Lung (tissue), 12 donors: ENCODE measurements around the gene GRIK2. TPM values are rescaled to one million over a fixed set of nuclear protein-coding genes. Genes with fewer than 3 reads are reported as not detected.

Source experiments
- ATAC-seq: fragments of 200-7000 bp; cut with Tn5 transposase; one replicate; pipeline ENCODE4 v1.9.1; 2020; ENCODE audit warnings: moderate number of reproducible peaks; ENCODE audit not compliant: insufficient read depth, low FRiP score
- DNase-seq, 3 donors: peaks; one replicate each; pipeline ENCODE4 v3.0.0-alpha.2; 2013 to 2017
- H3K27ac ChIP-seq, 2 donors: one replicate each; pipeline ENCODE4 v1.5.1; 2013; ENCODE audit warnings: mild to moderate bottlenecking in 2 of 2, moderate library complexity in 2 of 2, control low read depth in 1 of 2, inconsistent platforms in 1 of 2, low read depth in 1 of 2, low read length in 1 of 2
- H3K27me3 ChIP-seq, 3 donors: one replicate each; pipeline ENCODE4 v1.5.1; 2013; ENCODE audit warnings: low read length in 2 of 3; ENCODE audit not compliant: control insufficient read depth in 3 of 3, insufficient read depth in 3 of 3
- H3K36me3 ChIP-seq, 4 donors: one replicate each; pipeline ENCODE4 v1.5.1; 2013; ENCODE audit warnings: low read length in 4 of 4, mild to moderate bottlenecking in 1 of 4, moderate library complexity in 1 of 4; ENCODE audit not compliant: control insufficient read depth in 4 of 4, insufficient read depth in 4 of 4
- H3K4me1 ChIP-seq, 5 donors: one replicate each; pipeline ENCODE4 v1.5.1; 2013; ENCODE audit warnings: low read length in 5 of 5, mild to moderate bottlenecking in 2 of 5, moderate library complexity in 1 of 5; ENCODE audit not compliant: control insufficient read depth in 5 of 5, insufficient read depth in 5 of 5
- H3K4me3 ChIP-seq: one replicate; pipeline ENCODE4 v1.5.1; 2013; ENCODE audit warnings: mild to moderate bottlenecking, control low read depth, moderate library complexity
- H3K9ac ChIP-seq, 2 donors: one replicate each; pipeline ENCODE4 v1.5.1; 2013; ENCODE audit warnings: low read length in 2 of 2, control low read depth in 1 of 2; ENCODE audit not compliant: insufficient read depth in 1 of 2
- H3K9me3 ChIP-seq, 4 donors: one replicate each; pipeline ENCODE4 v1.5.1; 2013; ENCODE audit warnings: low read length in 3 of 4, mild to moderate bottlenecking in 1 of 4, moderate library complexity in 1 of 4; ENCODE audit not compliant: control insufficient read depth in 4 of 4, insufficient read depth in 3 of 4
- WGBS, 2 donors: extraction: QIAGEN DNeasy Blood & Tissue Kit; methylation state at CpG; one replicate each; pipeline ENCODE4 v1.1.7; 2013; 5-methylcytosine and 5-hydroxymethylcytosine counted together
- polyA plus RNA-seq, 2 donors: library from polyadenylated mRNA; stranded (reverse); fragments of 200-250 nt; gene quantifications; one replicate each; pipeline ENCODE4 v1.2.1, GENCODE V29; 2013
- total RNA-seq, 2 donors: library from RNA; depleted of rRNA in 1 of 2; stranded (reverse); fragments of >200 nt in 1 of 2; gene quantifications; one replicate each; pipeline ENCODE4 v1.2.1, GENCODE V29; 2014 to 2021
- TF ChIP-seq, protein P1 (sequence below): IDR thresholded peaks from 2 replicates; pipeline ENCODE4 v1.5.1; 2012; ENCODE audit warnings: mild to moderate bottlenecking; ENCODE audit errors: control extremely low read depth, extremely low read depth
- donor health status: control.
- donor health status: control.
- donor health status: Bipolar disorder and iron deficiency.
- donor health status: healthy.
- donor health status: DM: yes; HTN: yes; CAD: no.

The GRIK2 gene
- total and polyA plus RNA-seq, 4 donors: 0.09 to 5.1 (median 0.67) TPM

DNA sequence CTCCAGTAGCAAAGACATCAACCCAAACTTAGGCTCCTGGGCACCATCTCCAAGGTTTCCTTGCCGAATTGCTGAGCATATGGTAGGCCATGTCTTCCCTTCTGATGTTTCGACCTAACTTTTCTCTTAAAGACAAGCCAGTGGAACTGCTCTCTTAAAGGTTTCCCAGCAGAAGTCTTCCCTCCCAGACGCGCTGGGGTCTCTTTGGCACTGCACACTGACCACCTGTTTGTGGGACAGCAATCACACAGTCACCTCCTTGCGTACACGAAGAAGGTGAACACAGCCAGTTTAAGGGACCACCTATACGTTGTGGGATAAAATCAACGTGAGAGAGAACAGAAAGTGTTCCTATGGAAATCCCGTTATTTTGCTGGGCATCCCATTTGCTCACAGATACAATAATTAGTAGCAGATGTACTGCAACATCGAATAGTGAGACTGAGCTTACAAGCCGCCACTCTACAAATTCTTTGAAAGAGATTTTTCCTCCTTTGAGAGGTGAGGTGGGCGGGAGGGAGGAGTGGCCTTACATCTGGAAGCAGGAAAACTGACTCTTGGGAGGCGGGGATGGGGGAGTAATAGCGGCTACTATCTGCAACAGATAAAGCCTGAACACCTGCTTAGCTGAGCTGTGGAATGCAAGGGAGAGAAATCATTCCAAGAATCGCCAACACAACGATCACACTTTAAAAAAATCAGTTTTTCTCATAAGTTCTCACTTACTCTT lies 9.9 kb downstream of the GRIK2 start:
- no peak for ATAC-seq
- H3K27me3 ChIP-seq: peaks cover 23 to 68% (median 62%) of the 10 kb centered on the region in 3 donors
- TF ChIP-seq, protein P1, sequence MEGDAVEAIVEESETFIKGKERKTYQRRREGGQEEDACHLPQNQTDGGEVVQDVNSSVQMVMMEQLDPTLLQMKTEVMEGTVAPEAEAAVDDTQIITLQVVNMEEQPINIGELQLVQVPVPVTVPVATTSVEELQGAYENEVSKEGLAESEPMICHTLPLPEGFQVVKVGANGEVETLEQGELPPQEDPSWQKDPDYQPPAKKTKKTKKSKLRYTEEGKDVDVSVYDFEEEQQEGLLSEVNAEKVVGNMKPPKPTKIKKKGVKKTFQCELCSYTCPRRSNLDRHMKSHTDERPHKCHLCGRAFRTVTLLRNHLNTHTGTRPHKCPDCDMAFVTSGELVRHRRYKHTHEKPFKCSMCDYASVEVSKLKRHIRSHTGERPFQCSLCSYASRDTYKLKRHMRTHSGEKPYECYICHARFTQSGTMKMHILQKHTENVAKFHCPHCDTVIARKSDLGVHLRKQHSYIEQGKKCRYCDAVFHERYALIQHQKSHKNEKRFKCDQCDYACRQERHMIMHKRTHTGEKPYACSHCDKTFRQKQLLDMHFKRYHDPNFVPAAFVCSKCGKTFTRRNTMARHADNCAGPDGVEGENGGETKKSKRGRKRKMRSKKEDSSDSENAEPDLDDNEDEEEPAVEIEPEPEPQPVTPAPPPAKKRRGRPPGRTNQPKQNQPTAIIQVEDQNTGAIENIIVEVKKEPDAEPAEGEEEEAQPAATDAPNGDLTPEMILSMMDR: no peak
- H3K27ac ChIP-seq: no peak overlapping the region
- H3K36me3 ChIP-seq: no peaks in the 10 kb centered on the region
- 9 to 13% methylated on average over 16 of the region's 16 CpGs for WGBS, 2 donors
- no peak for DNase-seq
- H3K4me3 ChIP-seq: no peak overlapping the region
- peaks cover 0 to 7% (median 2%) of the 10 kb centered on the region in 5 donors for H3K4me1 ChIP-seq
- peaks cover 0 to 16% (median 0%) of the 10 kb centered on the region in 4 donors for H3K9me3 ChIP-seq
- H3K9ac ChIP-seq: no peak overlapping the region

DNA sequence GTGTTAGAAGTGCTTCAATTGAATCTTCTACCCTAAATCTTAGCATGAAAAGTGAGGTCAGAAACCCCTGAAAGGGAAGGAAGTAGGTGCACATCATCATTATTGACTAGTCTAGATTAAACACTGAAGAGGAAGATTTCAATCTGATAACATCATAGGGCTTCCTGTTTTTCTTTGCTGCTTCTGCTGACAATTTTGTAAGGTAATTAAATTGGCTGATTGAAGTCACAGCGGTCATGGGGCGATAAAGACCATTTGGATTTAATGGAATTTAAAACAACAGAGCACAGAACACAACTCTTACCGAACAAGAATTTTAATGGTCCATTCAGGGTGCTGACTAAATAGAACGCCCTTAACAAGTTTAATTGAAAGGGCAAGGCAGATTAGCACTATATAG lies 11.3 kb downstream of the GRIK2 start:
- DNase-seq: no peak
- no peaks in the 10 kb centered on the region for H3K36me3 ChIP-seq
- peaks cover 0 to 7% (median 0%) of the 10 kb centered on the region in 5 donors for H3K4me1 ChIP-seq
- peaks cover 19 to 58% (median 49%) of the 10 kb centered on the region in 3 donors for H3K27me3 ChIP-seq
- H3K4me3 ChIP-seq: no peak overlapping the region
- ATAC-seq: no peak
- WGBS, 2 donors: 36% methylated on average over 4 of the region's 4 CpGs
- H3K9me3 ChIP-seq: peaks cover 0 to 9% (median 0%) of the 10 kb centered on the region in 4 donors
- H3K27ac ChIP-seq: no peak overlapping the region
- H3K9ac ChIP-seq: no peak overlapping the region
- TF ChIP-seq, protein P1: no peak

DNA sequence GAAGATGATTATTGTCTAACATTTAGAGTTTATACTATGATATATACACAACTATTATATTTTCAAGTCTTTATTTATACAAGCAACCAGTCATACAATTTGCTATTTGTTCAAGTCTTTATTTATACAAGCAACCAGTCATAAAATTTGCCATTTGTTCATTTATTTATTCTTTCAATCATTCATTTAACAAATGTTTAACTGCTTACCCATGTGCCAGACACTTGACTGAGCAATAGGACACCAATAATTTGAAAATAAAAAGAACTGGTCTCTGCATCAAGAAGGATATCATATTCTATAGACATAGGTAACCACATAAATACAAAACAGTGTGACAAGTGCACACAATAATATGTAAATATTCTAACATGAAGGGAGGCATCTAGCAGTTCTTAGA lies 20.3 kb downstream of the GRIK2 start:
- peaks cover 0 to 2% (median 0%) of the 10 kb centered on the region in 4 donors for H3K9me3 ChIP-seq
- no peaks in the 10 kb centered on the region for H3K4me1 ChIP-seq
- no peak overlapping the region for H3K9ac ChIP-seq
- peaks cover 0 to 6% (median 0%) of the 10 kb centered on the region in 3 donors for H3K27me3 ChIP-seq
- DNase-seq: no peak
- no peaks in the 10 kb centered on the region for H3K36me3 ChIP-seq
- ATAC-seq: no peak
- no peak overlapping the region for H3K4me3 ChIP-seq
- TF ChIP-seq, protein P1: no peak
- H3K27ac ChIP-seq: no peak overlapping the region
